Astrocyte of the cerebellum (primary cell): ENCODE data around the gene ABCE1.

ENCODE experiments used
- DNase-seq: peaks from one replicate; pipeline ENCODE4 v3.0.0-alpha.2; 2011; ENCODE audit warnings: low read depth
- H3K4me3 ChIP-seq: 2 replicates; pipeline ENCODE4 v1.5.1; 2011; ENCODE audit warnings: mild to moderate bottlenecking, low read depth, low read length, moderate library complexity
- in situ Hi-C: cut with HindIII; loops from 2 replicates; pipeline ENCODE4 v1.10.0; 2017; ENCODE audit warnings: low sequenced_read_pairs
- TF ChIP-seq, protein P1 (sequence below): IDR thresholded peaks from 2 replicates; pipeline ENCODE4 v1.5.1; 2012; ENCODE audit warnings: low read length, low read depth, moderate library complexity, mild to moderate bottlenecking; ENCODE audit errors: missing control alignments

Gene ABCE1

DNA sequence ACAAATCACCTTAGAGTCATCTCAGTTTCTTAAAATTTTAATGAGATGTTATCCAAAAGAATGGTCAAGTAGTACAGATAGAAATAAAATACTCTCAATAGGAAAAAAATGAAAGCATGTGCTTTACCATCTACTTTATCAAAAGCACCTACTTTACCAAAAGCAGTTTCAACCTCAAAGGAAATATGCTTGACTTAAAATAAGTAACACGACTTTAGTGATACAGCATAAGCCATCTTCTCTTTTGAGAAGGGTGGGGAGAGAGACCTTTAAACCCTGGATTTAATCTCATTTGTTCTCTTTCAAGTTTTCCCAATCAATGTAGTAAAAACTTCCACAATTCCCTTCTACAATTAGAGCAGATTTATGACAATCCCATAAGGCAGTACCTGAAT lies 55.8 kb downstream of the ABCE1 start:
- no peak overlapping the region for H3K4me3 ChIP-seq
- in situ Hi-C loops = no loop called here
- DNase-seq = no peak
- TF ChIP-seq, protein P1, sequence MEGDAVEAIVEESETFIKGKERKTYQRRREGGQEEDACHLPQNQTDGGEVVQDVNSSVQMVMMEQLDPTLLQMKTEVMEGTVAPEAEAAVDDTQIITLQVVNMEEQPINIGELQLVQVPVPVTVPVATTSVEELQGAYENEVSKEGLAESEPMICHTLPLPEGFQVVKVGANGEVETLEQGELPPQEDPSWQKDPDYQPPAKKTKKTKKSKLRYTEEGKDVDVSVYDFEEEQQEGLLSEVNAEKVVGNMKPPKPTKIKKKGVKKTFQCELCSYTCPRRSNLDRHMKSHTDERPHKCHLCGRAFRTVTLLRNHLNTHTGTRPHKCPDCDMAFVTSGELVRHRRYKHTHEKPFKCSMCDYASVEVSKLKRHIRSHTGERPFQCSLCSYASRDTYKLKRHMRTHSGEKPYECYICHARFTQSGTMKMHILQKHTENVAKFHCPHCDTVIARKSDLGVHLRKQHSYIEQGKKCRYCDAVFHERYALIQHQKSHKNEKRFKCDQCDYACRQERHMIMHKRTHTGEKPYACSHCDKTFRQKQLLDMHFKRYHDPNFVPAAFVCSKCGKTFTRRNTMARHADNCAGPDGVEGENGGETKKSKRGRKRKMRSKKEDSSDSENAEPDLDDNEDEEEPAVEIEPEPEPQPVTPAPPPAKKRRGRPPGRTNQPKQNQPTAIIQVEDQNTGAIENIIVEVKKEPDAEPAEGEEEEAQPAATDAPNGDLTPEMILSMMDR = no peak

DNA sequence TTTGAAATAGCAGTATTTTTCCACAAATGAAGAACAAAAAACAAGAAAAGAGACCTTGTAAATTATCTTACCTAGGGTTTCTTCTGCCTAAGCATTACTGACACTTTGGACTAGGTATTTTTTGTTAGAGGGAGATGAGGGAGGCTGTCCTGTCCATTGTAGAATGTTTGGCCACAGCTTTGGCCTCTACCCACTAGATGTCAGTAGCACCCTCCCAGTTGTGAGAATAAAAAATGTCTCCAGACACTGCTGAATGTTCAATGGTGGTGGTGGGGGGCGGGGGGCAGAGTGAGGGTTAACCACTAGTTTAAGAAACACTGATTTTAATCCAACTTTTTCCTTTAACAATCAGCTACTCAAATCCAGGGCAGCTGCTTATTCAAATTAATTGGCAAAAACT lies 56.5 kb downstream of the ABCE1 start:
- no peak overlapping the region for H3K4me3 ChIP-seq
- in situ Hi-C loops = no loop called here
- TF ChIP-seq, protein P1 = peak; percentile 71
- DNase-seq = no peak

DNA sequence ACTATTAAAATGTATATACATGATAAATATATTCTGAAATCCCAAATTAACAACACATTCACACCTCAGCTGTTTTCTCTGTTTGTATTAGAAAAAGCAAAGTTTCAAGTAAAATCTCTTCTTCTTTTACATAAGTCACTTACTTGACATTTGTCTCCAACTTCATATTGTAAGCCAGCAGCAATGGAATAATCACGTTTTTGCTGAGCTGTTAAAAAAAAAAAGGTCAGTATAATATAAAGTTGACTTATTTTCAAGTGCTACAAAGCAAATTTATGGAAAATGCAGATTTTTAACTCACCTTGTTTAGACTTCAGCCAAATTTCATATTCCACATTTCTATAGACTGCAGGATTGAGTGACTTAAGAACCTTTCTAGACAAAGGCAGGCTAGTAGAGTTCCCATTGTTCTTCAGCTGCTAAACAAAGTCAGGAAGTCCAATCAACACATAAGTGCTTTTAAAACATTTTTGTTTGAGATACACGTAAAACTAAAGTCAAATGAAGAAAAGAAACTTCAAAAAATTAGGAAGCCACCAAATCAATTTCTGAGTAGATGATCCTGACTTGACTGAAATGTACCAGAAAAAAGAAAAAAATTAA lies 57.3 kb downstream of the ABCE1 start:
- no peak for DNase-seq
- TF ChIP-seq, protein P1 = no peak
- H3K4me3 ChIP-seq = no peak overlapping the region
- in situ Hi-C loops = no loop called here

DNA sequence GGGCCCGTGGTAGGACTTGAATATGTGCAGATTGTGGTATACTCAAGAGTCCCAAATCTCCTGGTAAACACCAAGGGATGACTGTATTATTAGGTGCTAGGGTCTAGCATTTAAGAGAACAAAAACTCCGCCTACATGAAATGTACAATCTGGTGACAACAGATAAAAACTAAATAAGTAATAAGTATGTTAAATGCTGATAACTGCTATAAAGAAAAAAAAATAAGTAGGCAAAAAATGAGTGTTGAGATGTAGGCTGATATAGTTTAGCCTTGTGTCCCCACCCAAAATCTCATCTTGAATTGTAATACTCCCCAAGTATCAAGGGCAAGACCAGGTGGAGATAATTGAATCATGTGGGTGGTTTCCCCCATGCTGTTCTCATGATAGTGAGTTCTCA lies 58.9 kb downstream of the ABCE1 start:
- DNase-seq = no peak
- H3K4me3 ChIP-seq = no peak overlapping the region
- in situ Hi-C loops = no loop called here
- TF ChIP-seq, protein P1 = no peak

DNA sequence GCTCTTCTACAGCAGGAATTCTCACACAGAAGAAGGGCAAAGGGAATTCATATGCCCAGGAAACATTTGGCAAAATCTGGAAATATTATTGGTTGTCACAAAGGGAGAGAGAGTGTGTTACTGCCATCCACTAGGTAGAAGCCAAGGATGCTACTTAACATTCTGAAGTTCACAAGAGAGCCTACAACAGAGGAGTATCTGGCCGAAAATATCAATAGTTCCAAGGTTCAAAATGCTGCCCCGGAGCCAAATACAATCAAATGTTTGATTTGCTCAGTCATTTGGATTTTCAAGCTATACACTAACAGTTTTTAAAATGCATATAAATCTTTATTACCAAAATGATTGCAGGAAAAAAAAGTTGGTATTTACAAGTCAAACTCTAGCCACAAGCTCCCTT lies 63.4 kb downstream of the ABCE1 start:
- H3K4me3 ChIP-seq = no peak overlapping the region
- no peak for DNase-seq
- in situ Hi-C loops = no loop called here
- TF ChIP-seq, protein P1 = no peak

DNA sequence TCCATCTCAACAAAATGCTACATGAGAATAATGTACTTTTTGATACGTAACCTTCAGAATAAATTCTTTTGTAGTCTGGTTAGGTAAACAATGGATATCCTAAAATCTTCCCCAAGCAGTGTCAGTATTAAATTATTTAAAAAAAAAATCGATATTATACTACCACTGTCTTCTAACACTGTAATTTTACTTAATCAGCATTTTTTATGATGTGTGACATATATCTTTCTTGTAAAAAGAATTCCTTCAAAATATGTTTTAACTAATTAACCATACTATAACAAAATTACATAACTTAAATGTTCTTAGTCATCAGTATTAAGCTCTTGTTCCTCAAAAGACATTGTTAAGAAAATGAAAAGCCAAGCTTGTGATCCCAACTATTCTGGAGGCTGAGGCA lies 69.8 kb downstream of the ABCE1 start:
- TF ChIP-seq, protein P1 = no peak
- H3K4me3 ChIP-seq = no peak overlapping the region
- DNase-seq = no peak
- in situ Hi-C loops = no loop called here
